Dendritic cell treated with granulocyte-macrophage colony-stimulating factor and Interleukin-4, amounts not matched to agents 40 ng/mL and 50 ng/mL, for 4 days (primary cell): Measurements from ENCODE around the gene FIS1.

ENCODE experiments used
- H3K27ac Mint-ChIP-seq: one replicate; pipeline ENCODE4 v1.8.0; 2022; ENCODE audit warnings: mild to moderate bottlenecking, mixed read lengths
- H3K27me3 Mint-ChIP-seq: one replicate; pipeline ENCODE4 v1.8.0; 2022; ENCODE audit warnings: mild to moderate bottlenecking, mixed read lengths
- H3K36me3 Mint-ChIP-seq: one replicate; pipeline ENCODE4 v1.8.0; 2022; ENCODE audit warnings: low read depth, mixed read lengths
- H3K4me1 Mint-ChIP-seq: one replicate; pipeline ENCODE4 v1.8.0; 2022; ENCODE audit warnings: low read depth, mixed read lengths
- H3K4me3 Mint-ChIP-seq: one replicate; pipeline ENCODE4 v1.8.0; 2022; ENCODE audit warnings: mild to moderate bottlenecking, moderate library complexity, mixed read lengths
- H3K9me3 Mint-ChIP-seq: one replicate; pipeline ENCODE4 v1.8.0; 2022; ENCODE audit warnings: mixed read lengths
- intact Hi-C: fragments of 100-400 bp; cut with micrococcal nuclease; formaldehyde crosslinking; loops from one replicate; pipeline ENCODE4 v1.15.0; 2022

Gene FIS1

DNA sequence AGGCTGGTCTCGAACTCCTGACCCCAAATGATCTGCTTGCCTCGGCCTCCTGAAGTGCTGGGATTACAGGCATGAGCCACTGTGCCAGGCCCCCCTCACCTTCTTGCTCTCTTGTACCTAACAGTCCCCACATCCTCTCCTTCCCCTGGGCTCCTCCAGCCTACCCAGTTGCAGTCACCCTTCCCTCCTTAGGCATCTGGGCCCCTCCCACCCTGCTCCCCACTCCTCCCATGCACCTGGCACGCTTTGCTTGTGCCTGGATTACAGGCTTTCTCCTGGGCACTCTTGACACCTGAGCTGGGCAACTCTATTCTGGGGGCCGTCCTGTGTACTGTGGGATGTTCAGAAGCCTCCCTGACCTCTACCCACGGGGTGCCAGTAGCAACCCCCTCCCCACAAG is 10.2 kb downstream of the FIS1 start:
- Mint-ChIP-seq H3K36me3 (peaks cover 87% of the 10 kb centered on the region), H3K27me3 (peaks cover 32% of the 10 kb centered on the region), H3K9me3 (no peaks in the 10 kb centered on the region), H3K4me1 (peaks cover 30% of the 10 kb centered on the region), H3K27ac (no peak overlapping the region), H3K4me3 (no peak overlapping the region)
- intact Hi-C loops: no loop called here

DNA sequence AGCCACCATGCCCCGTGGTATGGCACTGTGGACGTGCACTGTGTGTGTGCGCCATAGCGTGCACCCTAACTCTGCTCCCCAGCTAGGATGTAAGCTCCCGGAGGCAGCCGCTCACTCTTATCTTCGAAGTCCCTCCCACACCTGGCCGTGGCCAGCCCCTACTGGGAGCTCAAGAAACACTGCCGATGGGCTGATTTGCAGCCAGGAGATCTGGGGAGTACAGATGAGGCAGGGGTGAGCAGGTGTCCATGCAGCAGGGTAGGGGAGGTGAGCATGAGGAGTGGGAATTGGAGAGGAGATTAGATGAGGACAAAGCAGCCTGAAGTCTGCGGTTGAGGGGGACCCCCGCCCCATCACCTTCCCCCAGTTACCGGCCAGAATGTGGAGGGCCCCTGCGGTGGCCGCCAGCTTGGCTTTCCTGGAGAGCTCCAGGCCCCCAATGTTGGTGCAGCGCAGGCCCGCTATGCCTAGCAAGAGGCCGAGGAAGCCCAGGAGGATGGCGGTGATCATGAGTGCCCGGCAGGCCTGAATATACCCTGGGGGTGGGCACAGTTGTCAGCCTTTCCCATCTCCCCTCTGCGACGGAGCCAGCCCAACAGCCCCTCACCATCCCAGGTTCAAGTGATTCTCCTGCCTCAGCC is 10.9 kb downstream of the FIS1 start:
- Mint-ChIP-seq H3K9me3 (no peaks in the 10 kb centered on the region), H3K4me3 (no peak overlapping the region), H3K27ac (no peak overlapping the region), H3K27me3 (peaks cover 25% of the 10 kb centered on the region), H3K4me1 (peaks cover 24% of the 10 kb centered on the region), H3K36me3 (peaks cover 87% of the 10 kb centered on the region)
- intact Hi-C loops: no loop called here

- Mint-ChIP-seq H3K36me3 (peaks cover 87% of the 10 kb centered on the region), H3K4me3 (no peak overlapping the region), H3K4me1 (peaks cover 7% of the 10 kb centered on the region), H3K9me3 (no peaks in the 10 kb centered on the region), H3K27ac (no peak overlapping the region), H3K27me3 (peaks cover 10% of the 10 kb centered on the region)
- intact Hi-C loops: no loop called here
These were observed 12.6 kb downstream of the FIS1 start for GRCh38 chr7:101232141-101232850.

- Mint-ChIP-seq H3K27me3 (peaks cover 5% of the 10 kb centered on the region), H3K27ac (no peak overlapping the region), H3K4me1 (peaks cover 7% of the 10 kb centered on the region), H3K4me3 (no peak overlapping the region), H3K36me3 (peaks cover 87% of the 10 kb centered on the region), H3K9me3 (no peaks in the 10 kb centered on the region)
- intact Hi-C loops: no loop called here
These were observed 13.2 kb downstream of the FIS1 start for GRCh38 chr7:101231644-101232043.

GRCh38 chr7:101226721-101227120 is 18.2 kb downstream of the FIS1 start:
- H3K36me3 Mint-ChIP-seq: peaks cover 97% of the 10 kb centered on the region

DNA sequence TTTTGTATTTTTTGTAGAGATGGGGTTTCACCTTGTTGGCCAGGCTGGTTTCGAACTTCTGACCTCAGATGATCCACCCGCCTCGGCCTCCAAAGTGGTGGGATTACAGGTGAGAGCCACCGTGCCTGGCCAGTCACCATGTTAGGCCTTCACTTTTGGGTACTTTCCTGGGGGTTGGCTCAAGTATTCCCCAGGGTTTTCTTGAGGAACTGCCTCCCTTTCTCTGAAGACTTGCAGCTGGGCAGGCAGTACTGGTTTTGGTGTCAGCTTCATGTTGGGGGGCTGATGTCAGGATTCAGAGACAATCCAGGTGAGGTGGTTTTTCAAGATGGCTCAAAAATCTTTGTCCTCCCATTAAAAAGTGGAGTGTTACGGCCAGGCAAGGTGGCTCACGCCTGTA is 19.2 kb downstream of the FIS1 start:
- Mint-ChIP-seq H3K4me1 (peaks cover 26% of the 10 kb centered on the region), H3K27ac (no peak overlapping the region), H3K4me3 (no peak overlapping the region), H3K36me3 (peaks cover 98% of the 10 kb centered on the region), H3K27me3 (no peaks in the 10 kb centered on the region), H3K9me3 (no peaks in the 10 kb centered on the region)
- intact Hi-C loops: no loop called here

More at GRCh38 chr7:101226721-101227120, 18.2 kb downstream of the FIS1 start:
- no peaks in the 10 kb centered on the region for H3K27me3 Mint-ChIP-seq
- no peaks in the 10 kb centered on the region for H3K9me3 Mint-ChIP-seq
- H3K4me1 Mint-ChIP-seq: peaks cover 20% of the 10 kb centered on the region
- no peak overlapping the region for H3K4me3 Mint-ChIP-seq
- intact Hi-C loops: no loop called here
- no peak overlapping the region for H3K27ac Mint-ChIP-seq

GRCh38 chr7:101223528-101223927 is 21.4 kb downstream of the FIS1 start:
- Mint-ChIP-seq H3K9me3 (no peaks in the 10 kb centered on the region), H3K4me1 (peaks cover 41% of the 10 kb centered on the region), H3K27ac (no peak overlapping the region), H3K4me3 (no peak overlapping the region), H3K27me3 (no peaks in the 10 kb centered on the region), H3K36me3 (peaks cover 82% of the 10 kb centered on the region)
- intact Hi-C loops: no loop called here

DNA sequence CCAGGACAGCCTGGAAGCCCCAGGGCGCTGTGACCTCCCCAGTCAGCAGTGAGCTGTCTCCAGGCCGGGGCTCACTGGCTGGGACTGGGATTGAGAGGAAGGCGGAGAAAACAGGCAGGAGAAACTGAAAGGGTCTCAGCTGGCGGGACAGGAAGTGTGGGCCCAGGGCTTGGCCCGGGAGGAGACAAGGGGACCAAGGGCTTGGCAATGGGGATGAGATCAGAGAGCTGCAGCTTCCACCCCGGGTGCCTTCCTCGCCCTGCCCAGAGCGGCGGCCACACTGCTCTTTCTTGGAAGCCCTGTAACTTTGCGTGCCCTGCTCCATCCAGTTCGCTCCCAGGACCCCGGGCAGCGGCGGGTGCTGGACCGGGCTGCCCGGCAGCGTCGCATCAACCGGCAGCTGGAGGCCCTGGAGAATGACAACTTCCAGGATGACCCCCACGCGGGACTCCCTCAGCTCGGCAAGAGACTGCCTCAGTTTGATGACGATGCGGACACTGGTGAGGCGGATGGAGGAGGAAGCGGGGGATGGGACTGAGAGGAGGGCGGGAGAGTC is 22.5 kb downstream of the FIS1 start:
- H3K9me3 Mint-ChIP-seq: no peaks in the 10 kb centered on the region
- H3K27ac Mint-ChIP-seq: peak overlapping the region; percentile 10
- intact Hi-C loops: no loop called here
- H3K27me3 Mint-ChIP-seq: no peaks in the 10 kb centered on the region
- peaks cover 45% of the 10 kb centered on the region for H3K4me1 Mint-ChIP-seq
- H3K4me3 Mint-ChIP-seq: no peak overlapping the region
- peaks cover 78% of the 10 kb centered on the region for H3K36me3 Mint-ChIP-seq

GRCh38 chr7:101220295-101220694 is 24.6 kb downstream of the FIS1 start:
- H3K27me3 Mint-ChIP-seq: no peaks in the 10 kb centered on the region
- peaks cover 62% of the 10 kb centered on the region for H3K4me1 Mint-ChIP-seq
- H3K36me3 Mint-ChIP-seq: peaks cover 78% of the 10 kb centered on the region
- H3K27ac Mint-ChIP-seq: no peak overlapping the region
- H3K9me3 Mint-ChIP-seq: no peaks in the 10 kb centered on the region
- no peak overlapping the region for H3K4me3 Mint-ChIP-seq
- intact Hi-C loops: no loop called here

GRCh38 chr7:101218236-101219125 is 26.4 kb downstream of the FIS1 start:
- Mint-ChIP-seq H3K27ac (peak overlapping the region; percentile 88), H3K4me1 (peaks cover 68% of the 10 kb centered on the region), H3K9me3 (no peaks in the 10 kb centered on the region), H3K36me3 (peaks cover 78% of the 10 kb centered on the region), H3K4me3 (peak overlapping the region; percentile 98), H3K27me3 (no peaks in the 10 kb centered on the region)
- intact Hi-C loops: no loop called here

DNA sequence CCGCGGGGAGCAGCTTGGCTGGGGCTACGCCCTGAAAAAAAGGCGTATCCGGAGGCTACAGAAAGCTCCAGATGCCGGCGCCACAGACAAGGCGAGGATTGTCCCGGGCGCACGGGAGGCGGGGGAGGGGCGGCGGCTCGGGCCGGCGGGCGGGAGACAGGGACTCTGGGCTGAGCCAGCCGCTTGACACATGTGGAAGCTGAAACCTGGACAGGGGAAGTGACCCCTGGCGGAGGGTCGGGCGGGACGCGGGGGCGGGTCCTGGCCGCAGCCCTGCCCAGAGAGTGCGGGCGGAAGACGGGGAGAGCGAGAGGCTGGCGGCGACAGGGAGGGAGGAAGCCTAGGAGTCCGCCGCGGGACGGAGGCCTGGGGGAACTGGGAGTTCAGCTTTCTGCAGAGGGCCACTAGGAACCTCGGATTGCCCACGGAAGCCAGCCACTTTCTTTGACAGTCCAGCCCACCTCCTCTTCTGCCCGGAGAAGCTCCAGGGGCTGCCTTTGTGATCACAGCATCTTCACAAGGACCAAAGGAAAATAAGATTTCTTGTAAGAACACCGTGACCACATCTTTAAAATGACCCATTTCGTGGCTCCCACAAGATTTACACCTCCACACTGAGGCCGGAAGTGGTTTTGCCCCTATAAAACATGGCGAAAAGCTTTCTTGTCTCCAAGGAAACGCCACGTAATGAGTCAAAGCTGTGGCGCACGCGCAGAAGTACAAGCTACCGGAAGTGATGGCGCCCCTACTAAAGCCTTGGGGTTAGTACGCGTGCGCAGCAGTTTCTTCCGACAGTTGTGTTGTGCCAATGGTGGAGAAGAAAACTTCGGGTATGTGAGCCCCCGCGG is 27.3 kb downstream of the FIS1 start, which contains the start of the genes PLOD3 and ZNHIT1:
Gene PLOD3 (minus strand): TSS at position 194 of the 848 bp plus-strand sequence. CDS start 307 bp downstream, outside the sequence.
Gene ZNHIT1 (plus strand): TSS at position 778 of the 848 bp plus-strand sequence. CDS start 31 bp downstream, at position 809.
- Mint-ChIP-seq H3K27ac (peak within 1 kb of the TSS; percentile 88), H3K27me3 (no peaks in the 10 kb centered on the region), H3K36me3 (peaks cover 78% of the 10 kb centered on the region), H3K4me1 (peaks cover 65% of the 10 kb centered on the region), H3K9me3 (no peaks in the 10 kb centered on the region), H3K4me3 (peak within 1 kb of the TSS; percentile 98)
- intact Hi-C loops: loop anchor here (1.0 kb wide), 1 partner anchor 27 kb away; no protein-coding TSS in a partner anchor

DNA sequence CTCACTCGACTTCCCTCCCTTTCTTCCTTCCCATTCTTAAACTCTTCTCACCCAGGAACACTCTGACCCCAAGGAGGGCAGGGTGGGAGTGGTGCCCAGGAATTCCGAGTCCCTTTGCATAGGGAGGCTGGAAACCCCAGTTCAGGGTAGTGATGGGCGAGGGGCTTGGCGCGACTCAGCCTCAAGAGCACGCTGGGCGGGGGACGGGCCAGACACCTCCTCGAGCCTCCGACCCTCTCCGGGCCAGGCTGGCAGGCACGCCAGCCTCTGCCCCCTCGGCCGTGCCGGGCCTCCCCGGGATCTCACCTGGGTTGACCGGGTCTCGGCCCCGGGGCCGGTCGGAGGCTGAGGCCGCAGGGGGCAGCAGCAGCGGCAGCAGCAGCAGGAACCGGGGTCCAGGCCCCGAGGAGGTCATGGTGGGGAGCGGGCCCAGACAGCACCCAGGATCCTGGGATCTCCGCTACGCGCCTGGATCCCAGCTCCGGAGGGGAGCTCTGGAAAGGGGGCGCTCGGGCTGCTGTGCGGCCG is 28.0 kb downstream of the FIS1 start:
- intact Hi-C loops: loop anchor here (1.0 kb wide), 1 partner anchor 27 kb away; no protein-coding TSS in a partner anchor
- Mint-ChIP-seq H3K36me3 (peaks cover 78% of the 10 kb centered on the region), H3K9me3 (no peaks in the 10 kb centered on the region), H3K27me3 (no peaks in the 10 kb centered on the region), H3K4me3 (peak overlapping the region; percentile 98), H3K4me1 (peaks cover 58% of the 10 kb centered on the region), H3K27ac (peak overlapping the region; percentile 88)
